ENCODE data around the gene SLC4A1.
A peak's percentile ranks its signal among the peaks of the same experiment; 100 is the strongest.

Gene SLC4A1

DNA sequence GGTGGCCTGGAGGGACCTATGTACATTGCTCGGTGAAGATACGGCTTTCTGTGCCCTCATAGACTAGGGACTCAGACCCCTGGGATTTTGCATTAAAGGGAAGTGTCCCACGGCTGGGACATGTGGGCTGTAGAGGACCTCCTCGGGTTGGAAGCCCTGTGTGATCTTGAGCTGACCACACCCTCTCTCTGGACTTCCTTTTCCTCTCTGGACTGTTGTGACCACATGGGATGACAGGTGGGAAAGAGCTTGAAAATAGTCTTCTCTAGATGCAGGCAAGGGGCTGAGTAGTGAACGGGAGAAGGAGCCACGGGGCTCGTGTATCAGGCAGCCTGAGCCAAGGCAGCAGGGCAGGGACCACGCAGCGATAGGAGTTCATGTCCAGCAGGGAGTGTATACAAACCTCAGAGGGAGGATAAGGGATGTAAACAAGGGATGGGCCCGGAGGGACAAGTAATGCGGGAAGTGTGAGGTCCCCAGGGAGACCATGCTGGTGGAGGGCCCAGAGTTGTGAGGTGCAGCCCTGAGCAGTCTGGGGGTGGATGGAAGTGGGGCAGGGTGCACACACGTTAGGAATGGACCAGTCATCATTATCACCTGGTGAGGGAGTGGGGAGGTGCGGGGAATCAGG lies 4.5 kb upstream of the SLC4A1 start:
- H3K27me3 Mint-ChIP-seq: peaks cover 13% of the 10 kb centered on the region

GRCh38 chr17:44269535-44270240 lies 1.8 kb upstream of the SLC4A1 start:
- H3K4me3 Mint-ChIP-seq: no peak overlapping the region
- H3K27me3 Mint-ChIP-seq: peaks cover 13% of the 10 kb centered on the region
- DNase-seq: no peak
- no peak for ATAC-seq
- H3K27ac Mint-ChIP-seq: peak overlapping the region in 1 of 2 donors; percentile 52
- H3K4me1 Mint-ChIP-seq: no peaks in the 10 kb centered on the region
- H3K9me3 Mint-ChIP-seq: no peaks in the 10 kb centered on the region

More for the DNA sequence above, 4.5 kb upstream of the SLC4A1 start:
- ATAC-seq (no peak), DNase-seq (no peak)
- H3K9me3 Mint-ChIP-seq: no peaks in the 10 kb centered on the region
- H3K27ac Mint-ChIP-seq: peak overlapping the region in 1 of 2 donors; percentile 2
- no peak overlapping the region for H3K4me3 Mint-ChIP-seq
- H3K4me1 Mint-ChIP-seq: no peaks in the 10 kb centered on the region

DNA sequence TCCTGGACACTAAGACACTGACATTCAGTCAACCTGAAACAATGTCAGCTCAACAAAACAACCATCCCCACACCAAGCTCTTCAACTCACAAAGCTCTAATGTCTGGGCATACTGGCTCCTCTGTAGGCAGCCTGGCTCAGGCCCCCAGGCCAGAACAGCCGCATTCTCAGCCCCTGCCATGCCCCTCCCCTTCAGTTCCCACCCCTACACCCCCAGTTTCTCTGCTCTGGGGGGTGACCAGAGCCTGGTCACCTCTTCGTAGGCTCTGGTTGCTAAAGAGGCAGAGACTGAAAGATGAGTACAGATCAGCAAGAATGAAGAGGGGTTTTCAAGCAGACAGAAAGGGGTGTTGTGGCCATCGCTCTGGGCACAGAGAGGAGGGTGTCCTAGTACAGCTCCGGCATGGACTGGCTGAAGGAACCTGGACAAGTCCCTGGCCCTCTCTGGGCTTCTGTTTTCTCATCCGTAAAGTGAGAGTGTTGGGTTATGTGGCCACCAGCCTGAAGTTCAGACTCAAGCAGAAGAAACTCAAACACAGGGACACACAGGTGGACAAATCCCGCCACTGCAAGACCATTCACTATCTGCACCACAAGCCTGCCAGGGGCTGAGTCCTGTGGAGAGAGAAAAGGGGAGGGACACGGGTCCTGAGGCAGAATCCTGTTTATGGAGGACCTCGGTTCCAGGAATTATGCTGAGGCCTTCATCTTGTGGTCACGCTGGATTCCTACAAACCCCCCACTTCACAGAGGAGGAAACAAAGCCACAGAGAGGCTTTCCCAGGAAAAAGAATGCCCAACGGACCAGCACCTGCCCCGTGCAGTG lies 987 bp upstream of the SLC4A1 start:
- Mint-ChIP-seq H3K9me3 (no peaks in the 10 kb centered on the region), H3K4me3 (no peak overlapping the region), H3K4me1 (no peaks in the 10 kb centered on the region), H3K27me3 (peaks cover 13% of the 10 kb centered on the region), H3K27ac (no peak overlapping the region)
- ATAC-seq (no peak), DNase-seq (no peak)

DNA sequence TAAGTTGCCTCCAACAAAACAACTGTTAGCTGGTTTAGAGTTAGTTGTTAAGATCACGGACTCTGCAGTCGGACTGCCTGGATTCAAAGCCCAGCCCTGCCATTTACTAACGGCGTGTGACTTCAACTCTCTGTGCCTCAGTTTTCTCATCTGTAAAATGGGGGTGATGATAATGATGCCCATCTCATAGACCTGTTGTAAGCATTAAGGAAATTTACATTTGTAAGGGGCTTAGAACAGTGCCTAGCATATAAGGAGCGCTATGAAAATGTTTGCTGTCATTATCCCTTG lies 825 bp downstream of the SLC4A1 start:
- H3K4me3 Mint-ChIP-seq: no peak overlapping the region
- DNase-seq (no peak), ATAC-seq (no peak)
- peaks cover 4% of the 10 kb centered on the region for H3K27me3 Mint-ChIP-seq
- no peaks in the 10 kb centered on the region for H3K9me3 Mint-ChIP-seq
- no peaks in the 10 kb centered on the region for H3K4me1 Mint-ChIP-seq
- H3K27ac Mint-ChIP-seq: no peak overlapping the region

- no peak for DNase-seq
- Mint-ChIP-seq H3K4me3 (no peak overlapping the region), H3K27ac (peak overlapping the region in 1 of 2 donors; percentile 8), H3K4me1 (no peaks in the 10 kb centered on the region), H3K9me3 (no peaks in the 10 kb centered on the region), H3K27me3 (no peaks in the 10 kb centered on the region)
- no peak for ATAC-seq
These were observed 1.4 kb downstream of the SLC4A1 start for GRCh38 chr17:44266402-44267164.

- no peak for DNase-seq
- H3K27ac Mint-ChIP-seq: no peak overlapping the region
- no peak overlapping the region for H3K4me3 Mint-ChIP-seq
- no peaks in the 10 kb centered on the region for H3K9me3 Mint-ChIP-seq
- H3K27me3 Mint-ChIP-seq: no peaks in the 10 kb centered on the region
- no peaks in the 10 kb centered on the region for H3K4me1 Mint-ChIP-seq
- no peak for ATAC-seq
These were observed 4.5 kb downstream of the SLC4A1 start for GRCh38 chr17:44263345-44263902.

DNA sequence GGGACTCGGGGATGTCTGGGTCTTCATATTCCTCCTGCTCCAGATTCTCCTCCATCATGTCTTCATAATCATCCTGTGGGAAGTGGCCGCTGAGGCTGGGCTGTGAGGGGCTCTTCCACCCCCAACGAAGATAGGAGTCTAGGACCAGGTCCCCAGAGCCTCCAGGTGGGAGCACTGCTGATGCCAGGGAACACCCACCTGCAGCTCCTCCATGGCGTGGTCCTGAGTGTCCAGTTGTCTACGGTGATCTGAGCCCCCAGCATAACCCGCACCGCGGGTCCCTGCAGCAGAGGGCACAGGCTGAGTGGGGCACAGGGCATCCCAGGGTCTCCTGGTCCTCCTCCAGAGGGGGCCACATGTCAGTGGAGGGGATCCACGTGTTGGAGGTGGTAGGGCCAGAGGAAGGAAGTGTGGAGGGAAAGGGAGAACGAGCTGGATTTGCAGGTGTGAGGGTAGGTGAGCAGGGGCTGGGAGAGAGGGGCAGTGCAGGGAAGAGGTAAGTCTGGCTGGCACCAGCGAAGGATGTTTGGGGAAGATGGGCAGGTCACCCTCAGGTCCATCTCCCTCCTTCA lies 5.2 kb downstream of the SLC4A1 start:
- no peaks in the 10 kb centered on the region for H3K4me1 Mint-ChIP-seq
- no peak for DNase-seq
- H3K4me3 Mint-ChIP-seq: no peak overlapping the region
- ATAC-seq: no peak
- no peaks in the 10 kb centered on the region for H3K27me3 Mint-ChIP-seq
- no peak overlapping the region for H3K27ac Mint-ChIP-seq
- H3K9me3 Mint-ChIP-seq: no peaks in the 10 kb centered on the region

DNA sequence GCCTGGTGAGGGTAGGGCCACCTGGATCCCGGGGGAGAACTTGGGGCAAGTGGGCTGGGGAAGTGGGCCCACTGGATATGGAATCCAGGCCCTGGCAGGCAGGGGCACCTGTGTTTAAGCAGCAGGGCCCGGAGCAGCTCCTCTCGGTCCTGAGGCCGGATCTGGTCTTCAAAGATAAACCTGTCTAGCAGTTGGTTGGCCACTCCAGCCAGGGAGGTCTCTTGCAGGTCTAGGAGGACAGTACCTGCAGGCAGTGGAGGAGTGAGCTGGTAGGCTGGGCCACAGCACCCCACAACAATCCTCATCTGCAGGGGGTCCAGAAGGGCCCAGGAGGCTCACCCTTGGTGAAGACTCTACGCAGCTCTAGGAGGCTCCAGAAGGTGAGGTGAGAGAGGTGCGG lies 7.6 kb downstream of the SLC4A1 start:
- Mint-ChIP-seq H3K27me3 (no peaks in the 10 kb centered on the region), H3K4me1 (no peaks in the 10 kb centered on the region), H3K4me3 (no peak overlapping the region), H3K27ac (no peak overlapping the region), H3K9me3 (no peaks in the 10 kb centered on the region)
- DNase-seq: no peak
- no peak for ATAC-seq

GRCh38 chr17:44258811-44259351 lies 9.1 kb downstream of the SLC4A1 start:
- no peaks in the 10 kb centered on the region for H3K4me1 Mint-ChIP-seq
- no peak overlapping the region for H3K27ac Mint-ChIP-seq
- no peaks in the 10 kb centered on the region for H3K27me3 Mint-ChIP-seq
- ATAC-seq (no peak), DNase-seq (no peak)
- no peaks in the 10 kb centered on the region for H3K9me3 Mint-ChIP-seq
- H3K4me3 Mint-ChIP-seq: no peak overlapping the region

GRCh38 chr17:44257815-44258760 lies 9.8 kb downstream of the SLC4A1 start:
- H3K27ac Mint-ChIP-seq: peak overlapping the region; percentile 15 to 19
- no peaks in the 10 kb centered on the region for H3K4me1 Mint-ChIP-seq
- no peak for DNase-seq
- ATAC-seq: peak; percentile 6
- no peak overlapping the region for H3K4me3 Mint-ChIP-seq
- no peaks in the 10 kb centered on the region for H3K27me3 Mint-ChIP-seq
- H3K9me3 Mint-ChIP-seq: no peaks in the 10 kb centered on the region

GRCh38 chr17:44256671-44257070 lies 11.3 kb downstream of the SLC4A1 start:
- no peaks in the 10 kb centered on the region for H3K9me3 Mint-ChIP-seq

GRCh38 chr17:44255915-44256314 lies 12.0 kb downstream of the SLC4A1 start:
- no peak overlapping the region for H3K4me3 Mint-ChIP-seq
- H3K27me3 Mint-ChIP-seq: no peaks in the 10 kb centered on the region
- H3K9me3 Mint-ChIP-seq: no peaks in the 10 kb centered on the region
- H3K4me1 Mint-ChIP-seq: no peaks in the 10 kb centered on the region
- ATAC-seq (no peak), DNase-seq (no peak)
- H3K27ac Mint-ChIP-seq: no peak overlapping the region

More at GRCh38 chr17:44256671-44257070, 11.3 kb downstream of the SLC4A1 start:
- no peak for ATAC-seq
- no peak overlapping the region for H3K4me3 Mint-ChIP-seq
- no peak for DNase-seq
- no peaks in the 10 kb centered on the region for H3K27me3 Mint-ChIP-seq
- no peaks in the 10 kb centered on the region for H3K4me1 Mint-ChIP-seq
- H3K27ac Mint-ChIP-seq: peak overlapping the region in 1 of 2 donors; percentile 81

DNA sequence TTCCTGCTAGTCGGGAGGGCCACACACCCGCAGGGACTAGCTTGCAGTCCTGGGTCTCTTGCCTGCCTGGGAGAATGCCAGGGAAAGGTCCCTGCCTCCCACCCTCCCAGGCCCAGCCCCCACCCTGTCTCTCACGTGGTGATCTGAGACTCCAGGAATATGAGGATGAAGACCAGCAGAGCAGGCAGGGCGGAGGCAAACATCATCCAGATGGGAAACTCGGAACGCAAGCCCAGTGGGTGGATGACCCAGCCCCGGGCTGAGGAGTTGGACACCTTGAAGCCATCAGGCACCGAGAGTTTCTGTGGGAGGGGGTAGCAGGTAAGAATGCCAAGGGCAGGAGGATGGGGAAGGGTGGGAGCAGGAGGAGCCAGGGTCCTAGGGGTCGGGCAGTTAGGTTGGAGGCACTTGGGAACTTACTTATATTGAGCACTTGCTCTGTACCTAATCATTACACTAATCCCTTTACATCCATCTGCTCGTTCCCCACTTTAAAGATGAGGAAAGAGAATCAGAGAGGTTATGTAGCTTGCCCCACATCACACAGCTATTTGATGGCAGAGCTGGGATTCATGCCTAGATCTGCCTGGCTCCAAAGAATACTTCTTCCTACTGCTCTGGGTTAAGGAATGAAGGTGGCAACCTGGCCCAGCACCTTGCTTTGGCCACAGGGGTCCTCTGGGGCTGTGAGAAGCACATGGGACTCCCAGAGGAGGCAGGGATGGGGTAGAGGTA lies 13.4 kb downstream of the SLC4A1 start:
- Mint-ChIP-seq H3K4me3 (no peak overlapping the region), H3K4me1 (peaks cover 8% of the 10 kb centered on the region), H3K9me3 (no peaks in the 10 kb centered on the region), H3K27me3 (no peaks in the 10 kb centered on the region), H3K27ac (peak overlapping the region in 1 of 2 donors; percentile 69)
- ATAC-seq (no peak), DNase-seq (no peak)
